Activated T-cell treated with anti-CD3 and anti-CD28 coated beads, Interleukin-2, amount 50 U/mL, for 24 hours (primary cell): ENCODE results near the gene LRRC75A.
A peak's percentile ranks its signal among the peaks of the same experiment; 100 is the strongest.
"Not testable (repeated sequence)": the region's sequence is repeated elsewhere in the genome, so short reads cannot be mapped to it uniquely, and the experiment has no call there.

Experiments used
- DNase-seq: peaks from one replicate; pipeline ENCODE4 v3.0.0-alpha.2; 2020
- H3K27ac Mint-ChIP-seq: 2 replicates; pipeline ENCODE4 v1.8.0; 2020; ENCODE audit warnings: mild to moderate bottlenecking, mixed read lengths
- H3K27me3 Mint-ChIP-seq: 2 replicates; pipeline ENCODE4 v1.8.0; 2020; ENCODE audit warnings: mixed read lengths
- H3K36me3 Mint-ChIP-seq: 2 replicates; pipeline ENCODE4 v1.8.0; 2020; ENCODE audit warnings: low read depth, mixed read lengths
- H3K4me1 Mint-ChIP-seq: 2 replicates; pipeline ENCODE4 v1.8.0; 2020; ENCODE audit warnings: low read depth, mixed read lengths
- H3K4me3 Mint-ChIP-seq: 2 replicates; pipeline ENCODE4 v1.8.0; 2020; ENCODE audit warnings: mild to moderate bottlenecking, moderate library complexity, mixed read lengths
- H3K9me3 Mint-ChIP-seq: 2 replicates; pipeline ENCODE4 v1.8.0; 2020; ENCODE audit warnings: mixed read lengths

The LRRC75A gene, protein sequence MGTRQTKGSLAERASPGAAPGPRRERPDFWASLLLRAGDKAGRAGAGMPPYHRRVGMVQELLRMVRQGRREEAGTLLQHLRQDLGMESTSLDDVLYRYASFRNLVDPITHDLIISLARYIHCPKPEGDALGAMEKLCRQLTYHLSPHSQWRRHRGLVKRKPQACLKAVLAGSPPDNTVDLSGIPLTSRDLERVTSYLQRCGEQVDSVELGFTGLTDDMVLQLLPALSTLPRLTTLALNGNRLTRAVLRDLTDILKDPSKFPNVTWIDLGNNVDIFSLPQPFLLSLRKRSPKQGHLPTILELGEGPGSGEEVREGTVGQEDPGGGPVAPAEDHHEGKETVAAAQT

DNA sequence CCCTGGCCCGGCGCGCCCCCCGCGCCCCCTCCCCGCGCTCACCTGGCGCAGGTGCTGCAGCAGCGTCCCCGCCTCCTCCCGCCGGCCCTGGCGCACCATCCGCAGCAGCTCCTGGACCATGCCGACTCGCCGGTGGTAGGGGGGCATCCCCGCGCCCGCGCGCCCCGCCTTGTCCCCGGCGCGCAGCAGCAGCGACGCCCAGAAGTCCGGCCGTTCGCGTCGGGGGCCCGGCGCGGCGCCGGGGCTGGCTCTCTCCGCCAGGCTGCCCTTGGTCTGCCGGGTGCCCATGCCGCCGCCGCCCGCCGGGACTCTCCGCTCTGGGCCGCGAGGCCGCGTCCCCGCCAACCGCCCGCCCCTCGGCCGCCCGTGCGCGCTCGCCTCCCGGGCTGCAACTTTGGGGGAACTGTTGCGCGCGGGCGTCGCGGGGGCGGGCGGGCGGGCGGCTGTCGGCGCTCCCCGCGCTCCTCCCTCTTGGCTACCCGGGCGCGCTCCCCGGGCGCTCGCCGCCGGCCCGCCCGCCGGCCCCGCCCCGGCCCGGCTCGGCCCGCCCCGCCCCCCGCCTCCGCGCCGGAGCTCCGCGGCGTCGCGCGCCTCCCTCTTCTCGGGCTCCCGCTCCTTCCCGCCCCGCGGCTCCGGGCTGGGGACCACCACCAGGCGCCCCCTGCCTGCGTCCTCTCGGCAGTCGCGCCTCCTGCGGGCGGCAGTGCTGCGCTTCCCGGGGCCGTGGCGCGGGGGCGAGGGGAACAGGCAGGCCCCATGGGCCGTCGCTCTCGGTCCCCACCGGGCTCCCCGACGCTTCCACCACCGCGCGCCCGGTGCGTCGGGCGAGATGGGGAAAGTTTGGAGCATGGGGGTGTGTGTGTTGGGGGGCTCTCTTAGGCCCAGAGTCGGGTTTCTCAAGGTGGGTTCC, at the start of gene LRRC75A:
LRRC75A (minus strand) TSS at position 491 of the 910 bp plus-strand sequence; CDS start at position 288, 203 bp downstream.
- Mint-ChIP-seq H3K9me3 (no peaks in the 10 kb centered on the region), H3K36me3 (no peaks in the 10 kb centered on the region), H3K4me1 (peaks cover 17% of the 10 kb centered on the region), H3K27me3 (peaks cover 8% of the 10 kb centered on the region), H3K4me3 (peak within 1 kb of the TSS; percentile 75), H3K27ac (no peak within 1 kb of the TSS)
- DNase-seq: peak; percentile 75

DNA sequence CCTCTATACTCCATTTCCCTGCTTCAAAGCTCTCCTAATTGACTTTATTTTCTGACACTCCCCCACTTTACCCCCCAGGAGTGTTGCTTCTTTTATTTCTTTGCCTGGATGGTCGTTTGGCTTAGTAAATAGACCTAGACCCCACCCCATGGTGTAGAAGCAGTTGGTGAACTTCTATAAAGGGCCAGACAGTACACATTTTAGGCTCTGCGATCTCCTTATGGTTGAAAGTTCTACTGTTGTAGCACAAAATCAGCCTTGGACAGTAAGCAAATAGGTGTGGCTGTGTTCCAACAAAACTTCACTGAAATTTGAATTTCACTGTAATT, 45.1 kb upstream of the LRRC75A start:
- peaks cover 7% of the 10 kb centered on the region for H3K9me3 Mint-ChIP-seq
- peaks cover 22% of the 10 kb centered on the region for H3K4me1 Mint-ChIP-seq
- no peak for DNase-seq
- H3K4me3 Mint-ChIP-seq: peak overlapping the region; percentile 93
- H3K36me3 Mint-ChIP-seq: peaks cover 6% of the 10 kb centered on the region
- no peaks in the 10 kb centered on the region for H3K27me3 Mint-ChIP-seq
- H3K27ac Mint-ChIP-seq: no peak overlapping the region

DNA sequence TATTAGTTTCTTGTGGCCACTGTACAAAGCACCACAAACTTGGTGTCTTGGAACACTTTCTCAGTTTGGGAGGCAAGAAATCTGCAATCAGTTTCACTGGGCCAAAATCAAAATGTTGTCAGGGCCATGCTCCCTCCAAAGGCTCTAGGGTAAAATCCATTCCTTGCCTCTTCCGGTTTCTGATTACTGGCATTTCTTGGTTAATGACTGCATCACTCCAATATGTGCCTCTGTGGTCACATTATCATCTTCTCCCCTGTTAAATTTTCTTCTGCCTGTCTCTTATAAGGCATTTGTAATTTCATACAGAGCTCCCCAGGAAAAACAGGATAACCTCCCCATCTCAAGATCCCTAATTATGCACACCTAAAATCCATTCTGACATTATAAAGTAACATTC, 42.2 kb upstream of the LRRC75A start:
- H3K4me1 Mint-ChIP-seq: peaks cover 22% of the 10 kb centered on the region
- no peak overlapping the region for H3K4me3 Mint-ChIP-seq
- no peak for DNase-seq
- H3K27me3 Mint-ChIP-seq: peaks cover 13% of the 10 kb centered on the region
- H3K9me3 Mint-ChIP-seq: no peaks in the 10 kb centered on the region
- H3K36me3 Mint-ChIP-seq: peaks cover 6% of the 10 kb centered on the region
- H3K27ac Mint-ChIP-seq: no peak overlapping the region

DNA sequence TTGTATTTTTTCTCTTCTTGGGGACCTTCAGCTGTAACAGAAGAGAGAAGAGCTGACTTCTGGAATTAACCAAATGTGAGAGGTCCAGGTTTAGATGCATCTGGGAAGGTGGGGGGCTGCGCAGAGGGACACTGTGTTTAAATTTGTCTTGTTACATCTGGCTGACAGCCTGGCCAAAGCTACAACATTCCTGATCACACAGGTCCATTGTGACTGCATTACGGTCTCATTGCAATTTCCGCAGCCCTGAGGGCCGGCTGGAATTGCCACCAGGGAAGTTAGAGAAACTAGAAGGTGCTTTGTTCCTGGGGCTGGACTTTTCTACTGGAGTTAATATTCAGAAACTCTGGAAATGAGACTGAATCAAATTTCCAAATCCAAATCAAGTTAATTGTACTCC, 37.9 kb upstream of the LRRC75A start:
- Mint-ChIP-seq H3K9me3 (no peaks in the 10 kb centered on the region), H3K4me1 (peaks cover 4% of the 10 kb centered on the region), H3K4me3 (no peak overlapping the region), H3K27ac (no peak overlapping the region), H3K36me3 (no peaks in the 10 kb centered on the region), H3K27me3 (peaks cover 32% of the 10 kb centered on the region)
- no peak for DNase-seq

DNA sequence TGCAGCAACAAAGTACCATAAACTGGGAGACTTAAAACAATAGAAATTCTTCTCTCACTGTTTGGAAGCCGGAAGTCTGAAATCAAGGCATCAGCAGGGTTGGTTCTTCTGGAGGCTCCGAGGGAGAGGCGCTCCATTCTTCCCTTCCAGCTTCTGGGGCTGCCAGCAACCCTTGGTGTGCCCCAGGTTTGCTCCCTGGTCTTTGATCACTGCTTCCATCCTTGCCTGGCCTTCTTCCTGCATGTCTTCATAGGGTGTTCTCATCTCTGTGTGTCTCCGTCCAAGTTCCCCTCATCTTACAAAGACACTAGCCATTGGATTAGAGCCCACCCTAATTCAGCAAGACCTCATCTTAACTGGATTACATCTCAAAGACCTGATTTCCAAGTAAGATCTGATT, 35.3 kb upstream of the LRRC75A start:
- peaks cover 8% of the 10 kb centered on the region for H3K4me1 Mint-ChIP-seq
- no peaks in the 10 kb centered on the region for H3K36me3 Mint-ChIP-seq
- H3K27ac Mint-ChIP-seq: no peak overlapping the region

DNA sequence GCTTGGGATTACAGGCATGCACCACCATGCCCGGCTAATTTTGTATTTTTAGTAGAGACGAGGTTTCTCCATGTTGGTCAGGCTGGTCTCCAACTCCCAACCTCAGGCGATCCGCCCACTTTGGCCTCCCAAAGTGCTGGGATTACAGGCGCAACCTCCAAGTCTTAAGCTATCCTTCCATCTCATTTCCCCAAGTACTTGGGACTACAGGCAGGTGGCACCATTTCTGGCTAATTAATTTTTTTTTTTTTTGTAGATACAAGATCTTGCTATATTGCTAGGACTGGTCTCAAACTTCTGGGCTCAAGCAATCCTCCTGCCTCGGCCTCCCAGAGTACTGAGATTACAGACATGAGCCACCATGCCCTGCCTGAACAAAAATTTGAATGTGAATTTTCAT, 33.6 kb upstream of the LRRC75A start:
- H3K4me3 Mint-ChIP-seq, H3K9me3 Mint-ChIP-seq, H3K27ac Mint-ChIP-seq, H3K4me1 Mint-ChIP-seq, H3K36me3 Mint-ChIP-seq, DNase-seq: not testable (repeated sequence)
- H3K27me3 Mint-ChIP-seq: peaks cover 41% of the 10 kb centered on the region

More for the DNA sequence above, 35.3 kb upstream of the LRRC75A start:
- Mint-ChIP-seq H3K9me3 (no peaks in the 10 kb centered on the region), H3K27me3 (peaks cover 37% of the 10 kb centered on the region), H3K4me3 (no peak overlapping the region)
- no peak for DNase-seq

DNA sequence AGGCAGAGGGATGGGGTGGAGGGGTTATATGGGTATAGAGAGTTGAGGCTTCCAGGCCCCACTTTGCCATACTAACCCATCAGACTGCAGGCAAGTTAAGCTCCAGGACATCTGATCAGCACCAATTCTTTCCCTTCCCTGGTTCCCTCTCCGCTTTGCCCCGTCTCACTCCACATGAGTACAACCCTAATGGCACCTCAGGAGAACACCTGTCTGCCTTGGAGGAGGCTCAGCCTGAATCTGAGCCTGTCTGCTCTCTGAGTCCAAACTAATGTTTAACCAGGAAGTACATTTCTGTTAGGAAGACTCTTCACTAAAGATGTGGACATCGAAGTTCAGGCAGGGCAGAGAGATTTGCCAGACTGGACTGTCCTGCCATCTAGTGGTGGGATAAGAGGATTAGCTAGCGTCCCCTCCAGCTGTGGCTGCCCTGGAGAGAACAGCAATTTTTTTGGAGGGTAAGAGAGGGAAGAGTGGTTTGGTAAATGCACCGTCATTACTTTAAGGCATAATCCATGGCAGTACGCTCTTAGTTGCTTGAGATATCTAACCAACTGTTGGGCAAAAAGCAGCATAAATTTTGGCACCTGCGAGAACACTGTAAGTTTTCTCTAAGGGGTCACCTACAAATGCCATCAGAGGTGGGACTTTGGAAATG, 29.2 kb upstream of the LRRC75A start:
- Mint-ChIP-seq H3K4me3 (no peak overlapping the region), H3K36me3 (no peaks in the 10 kb centered on the region), H3K9me3 (no peaks in the 10 kb centered on the region), H3K27me3 (peaks cover 39% of the 10 kb centered on the region), H3K4me1 (peaks cover 9% of the 10 kb centered on the region), H3K27ac (no peak overlapping the region)
- DNase-seq: peak; percentile 60

DNA sequence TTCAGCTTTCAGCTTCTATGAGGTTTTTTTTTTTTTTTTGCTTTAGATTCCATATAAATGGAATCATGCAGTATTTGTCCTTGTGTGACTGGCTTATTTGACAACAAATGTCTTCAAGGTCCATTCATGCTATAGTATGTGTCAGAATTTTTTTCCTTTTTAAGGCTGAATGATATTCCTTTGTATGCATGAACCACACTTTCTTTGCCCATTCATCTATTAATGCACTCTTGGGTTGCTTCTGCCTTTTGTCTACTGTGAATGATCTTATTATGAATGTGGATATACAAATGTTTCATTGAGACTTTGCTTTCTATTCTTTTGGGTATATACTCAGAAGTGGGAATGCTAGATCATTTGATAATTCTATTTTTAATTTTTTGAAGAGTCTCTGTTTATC, 27.0 kb upstream of the LRRC75A start:
- H3K4me1 Mint-ChIP-seq: peaks cover 3% of the 10 kb centered on the region
- H3K27ac Mint-ChIP-seq: no peak overlapping the region
- no peaks in the 10 kb centered on the region for H3K36me3 Mint-ChIP-seq
- H3K9me3 Mint-ChIP-seq: no peaks in the 10 kb centered on the region
- H3K27me3 Mint-ChIP-seq: peaks cover 38% of the 10 kb centered on the region
- DNase-seq: no peak
- no peak overlapping the region for H3K4me3 Mint-ChIP-seq

DNA sequence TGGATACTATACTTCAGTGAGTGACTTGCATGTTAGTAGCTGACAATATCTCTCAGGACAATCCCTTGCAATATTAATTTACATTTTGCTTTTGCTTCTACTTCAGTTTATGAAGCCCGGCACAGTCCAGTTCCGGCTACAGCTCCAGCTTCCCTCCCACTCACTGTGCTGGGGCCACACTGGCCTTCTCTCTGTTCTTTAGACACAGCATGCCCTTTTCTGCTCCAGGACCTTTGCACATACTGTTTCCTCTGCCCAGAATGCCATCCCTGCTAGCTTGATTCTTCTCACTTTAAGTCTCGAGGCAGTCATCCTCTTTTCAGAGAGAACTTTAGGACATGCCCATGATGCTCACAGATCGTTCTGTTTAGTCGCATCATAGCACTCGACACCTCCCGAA, 25.5 kb upstream of the LRRC75A start:
- no peaks in the 10 kb centered on the region for H3K36me3 Mint-ChIP-seq
- H3K27me3 Mint-ChIP-seq: peaks cover 36% of the 10 kb centered on the region
- H3K27ac Mint-ChIP-seq: no peak overlapping the region

DNA sequence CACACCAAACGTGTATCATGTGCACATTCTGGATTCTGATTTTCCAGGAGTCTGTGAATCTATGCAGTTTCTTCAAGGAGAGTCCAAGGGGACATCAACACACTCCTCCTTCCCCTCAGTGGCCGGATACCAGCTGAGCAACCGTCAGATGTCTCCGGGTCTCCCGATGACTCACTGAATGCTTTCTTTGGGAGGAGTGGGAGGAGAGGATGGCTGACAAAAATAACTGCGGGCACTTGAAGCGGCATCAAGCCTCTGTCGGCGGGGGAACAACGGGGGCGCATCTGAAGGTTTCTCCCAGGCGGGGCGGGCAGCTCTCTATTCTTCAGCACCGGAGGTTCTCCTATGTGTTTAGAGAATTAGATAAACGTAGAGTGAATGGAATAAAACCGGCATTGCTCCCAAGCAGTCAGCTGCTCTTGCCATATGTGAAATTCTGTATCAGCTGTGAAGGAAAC, 24.6 kb upstream of the LRRC75A start:
- no peak for DNase-seq
- H3K9me3 Mint-ChIP-seq: no peaks in the 10 kb centered on the region
- H3K4me3 Mint-ChIP-seq: no peak overlapping the region
- peaks cover 3% of the 10 kb centered on the region for H3K4me1 Mint-ChIP-seq
- peaks cover 36% of the 10 kb centered on the region for H3K27me3 Mint-ChIP-seq
- no peaks in the 10 kb centered on the region for H3K36me3 Mint-ChIP-seq
- no peak overlapping the region for H3K27ac Mint-ChIP-seq

More for the DNA sequence above, 25.5 kb upstream of the LRRC75A start:
- no peak for DNase-seq
- no peak overlapping the region for H3K4me3 Mint-ChIP-seq
- H3K4me1 Mint-ChIP-seq: peaks cover 2% of the 10 kb centered on the region
- H3K9me3 Mint-ChIP-seq: no peaks in the 10 kb centered on the region

DNA sequence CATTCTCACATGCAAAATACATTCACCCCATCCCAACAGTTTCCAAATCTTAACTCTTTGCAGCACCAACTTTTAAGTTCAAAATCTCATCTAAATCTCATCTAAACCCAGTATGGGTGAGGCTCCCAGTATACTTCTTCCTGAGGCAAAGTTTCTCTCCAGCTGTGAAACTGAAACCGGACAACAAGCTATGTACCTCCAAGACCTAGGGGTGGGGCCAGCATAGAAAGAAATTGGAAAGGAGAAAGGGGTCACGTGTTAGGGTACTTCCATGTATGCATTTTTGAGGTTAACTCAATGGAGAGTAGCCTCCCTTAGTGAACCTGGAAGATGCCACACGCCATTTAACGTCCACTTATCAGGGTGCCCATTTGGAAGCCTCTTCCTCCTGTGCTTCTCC, 23.9 kb upstream of the LRRC75A start:
- Mint-ChIP-seq H3K27me3 (peaks cover 31% of the 10 kb centered on the region), H3K4me1 (peaks cover 2% of the 10 kb centered on the region), H3K4me3 (no peak overlapping the region), H3K27ac (no peak overlapping the region), H3K36me3 (no peaks in the 10 kb centered on the region), H3K9me3 (no peaks in the 10 kb centered on the region)
- DNase-seq: no peak

DNA sequence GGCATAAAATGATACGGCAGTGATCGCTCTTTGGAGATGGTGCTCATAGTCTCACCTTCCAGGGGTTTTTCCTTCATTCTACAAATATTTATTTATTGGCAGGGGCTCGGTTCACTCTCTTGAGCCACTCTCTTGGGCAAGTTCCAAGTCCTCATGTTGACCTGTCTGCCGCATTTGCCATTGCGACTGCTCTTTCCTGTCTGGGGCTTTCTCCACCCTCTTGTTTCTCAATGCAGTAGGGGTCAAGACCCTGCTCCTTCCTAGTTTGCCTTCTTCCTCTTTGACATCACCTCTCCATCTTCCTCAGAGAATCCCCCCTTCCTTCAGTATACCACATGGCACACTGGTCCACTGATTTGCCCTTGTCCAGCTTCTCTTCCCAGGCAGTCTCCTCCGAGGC, 21.9 kb upstream of the LRRC75A start:
- H3K9me3 Mint-ChIP-seq: no peaks in the 10 kb centered on the region
- peaks cover 2% of the 10 kb centered on the region for H3K4me1 Mint-ChIP-seq
- peaks cover 24% of the 10 kb centered on the region for H3K27me3 Mint-ChIP-seq

DNA sequence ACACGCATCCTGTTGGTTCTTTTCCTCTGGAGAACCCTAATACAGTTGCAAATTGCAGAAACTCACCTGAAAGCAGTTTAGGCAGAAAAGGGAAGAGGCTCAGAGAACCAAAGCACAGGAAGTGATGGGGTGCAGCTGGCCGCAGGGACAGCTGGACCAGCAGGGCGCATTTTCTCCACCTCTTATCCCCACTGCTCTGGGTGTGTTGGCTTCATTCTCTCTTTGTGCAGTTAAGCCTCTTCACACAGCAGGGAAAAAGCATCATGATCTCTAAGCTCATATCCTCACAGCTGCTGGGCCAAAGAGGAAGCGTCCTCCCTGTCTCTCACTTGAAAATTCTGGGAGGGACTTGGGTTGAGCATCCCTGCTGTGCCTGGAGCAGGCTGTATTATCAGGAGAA, 20.0 kb upstream of the LRRC75A start:
- H3K9me3 Mint-ChIP-seq: no peaks in the 10 kb centered on the region

More for the DNA sequence above, 21.9 kb upstream of the LRRC75A start:
- Mint-ChIP-seq H3K27ac (no peak overlapping the region), H3K4me3 (no peak overlapping the region), H3K36me3 (no peaks in the 10 kb centered on the region)
- no peak for DNase-seq

DNA sequence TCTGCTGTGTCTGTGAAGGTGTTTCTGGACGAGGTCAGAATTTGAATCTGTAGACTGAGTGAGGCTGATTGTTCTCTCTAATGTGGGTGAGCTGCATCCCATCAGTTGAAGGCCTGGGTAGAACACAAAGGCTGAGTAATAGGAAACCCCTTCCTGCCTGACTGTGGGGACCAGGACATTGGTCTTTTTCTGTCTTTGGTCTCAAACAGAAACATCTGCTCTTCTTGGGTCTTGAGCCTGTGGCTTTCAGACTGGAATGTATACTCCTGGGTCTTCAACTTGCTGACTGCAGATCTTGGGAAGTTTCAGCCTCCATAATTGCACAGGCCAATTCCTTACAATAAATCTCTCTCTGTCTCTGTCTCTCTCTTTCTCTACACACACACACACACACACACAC, 19.6 kb upstream of the LRRC75A start:
- H3K4me1 Mint-ChIP-seq: peaks cover 2% of the 10 kb centered on the region
- DNase-seq: no peak
- H3K4me3 Mint-ChIP-seq: no peak overlapping the region
- H3K9me3 Mint-ChIP-seq: no peaks in the 10 kb centered on the region
- no peaks in the 10 kb centered on the region for H3K36me3 Mint-ChIP-seq
- no peak overlapping the region for H3K27ac Mint-ChIP-seq
- peaks cover 11% of the 10 kb centered on the region for H3K27me3 Mint-ChIP-seq

More for the DNA sequence above, 20.0 kb upstream of the LRRC75A start:
- H3K36me3 Mint-ChIP-seq: no peaks in the 10 kb centered on the region
- peaks cover 2% of the 10 kb centered on the region for H3K4me1 Mint-ChIP-seq
- H3K4me3 Mint-ChIP-seq: no peak overlapping the region
- H3K27ac Mint-ChIP-seq: no peak overlapping the region
- H3K27me3 Mint-ChIP-seq: peaks cover 15% of the 10 kb centered on the region
- DNase-seq: no peak
